HG03571 (cell line): Measurements from ENCODE around the gene NSMCE1.
"Not testable (repeated sequence)": the region's sequence is repeated elsewhere in the genome, so short reads cannot be mapped to it uniquely, and the experiment has no call there.

Source experiments
- ATAC-seq: cut with Tn5 transposase; IDR thresholded peaks from one replicate; pipeline ENCODE4 v1.9.1; 2021; ENCODE audit not compliant: unreplicated experiment

NSMCE1 gene

DNA sequence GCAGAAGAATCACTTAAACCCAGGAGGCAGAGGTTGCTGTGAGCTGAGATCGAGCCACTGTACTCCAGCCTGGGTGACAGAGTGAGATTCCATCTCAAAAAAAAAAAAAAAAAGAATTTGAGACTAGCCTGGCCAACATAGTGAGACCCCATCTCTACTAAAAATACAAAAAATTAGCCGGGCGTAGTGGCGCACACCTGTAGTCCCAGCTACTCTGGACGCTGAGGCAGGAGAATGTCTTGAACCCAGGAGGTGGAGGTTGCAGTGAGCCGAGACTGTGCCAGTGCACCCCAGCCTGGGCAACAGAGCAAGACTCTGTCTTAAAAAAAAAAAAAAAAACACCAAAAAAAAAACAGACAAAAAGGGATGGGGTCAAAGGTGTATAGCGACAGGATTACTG is 4.1 kb upstream of the NSMCE1 start:
- ATAC-seq = not testable (repeated sequence)

- no peak for ATAC-seq
Observed at GRCh38 chr16:27272076-27272475, 3.5 kb upstream of the NSMCE1 start.

- no peak for ATAC-seq
Observed at GRCh38 chr16:27270349-27270748, 1.8 kb upstream of the NSMCE1 start.

- no peak for ATAC-seq
Observed at GRCh38 chr16:27269300-27270150, 953 bp upstream of the NSMCE1 start.

DNA sequence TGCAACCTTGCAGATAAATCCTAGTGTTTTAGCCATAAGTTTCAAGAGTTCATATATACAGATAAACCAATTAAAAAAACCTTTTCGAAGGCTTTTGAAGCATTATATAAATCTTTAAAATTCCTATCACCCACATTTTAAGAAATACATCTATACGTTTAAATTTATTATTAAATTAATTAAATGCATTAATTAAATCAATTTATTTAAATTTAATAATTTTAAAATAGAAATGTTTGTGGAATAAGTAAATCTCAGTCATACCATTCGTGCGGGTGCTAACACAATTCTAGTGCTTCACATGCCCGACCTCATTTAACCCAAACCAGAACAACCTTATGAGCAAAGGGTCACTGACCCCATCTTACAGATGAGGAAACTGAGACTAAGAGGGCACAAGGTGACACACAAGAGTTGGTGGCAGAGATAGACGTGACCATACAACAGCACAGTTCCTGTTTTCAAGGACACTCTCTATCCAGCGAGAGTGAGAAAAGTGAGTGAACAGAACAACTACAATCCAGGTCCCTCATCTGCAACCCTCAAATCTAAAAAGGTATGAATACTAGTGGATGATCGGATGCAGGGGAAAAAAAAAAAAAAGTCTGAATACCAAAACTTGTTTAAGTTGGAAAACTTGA is 1.4 kb downstream of the NSMCE1 start:
- no peak for ATAC-seq

- no peak for ATAC-seq
Observed at GRCh38 chr16:27265982-27266381, 2.6 kb downstream of the NSMCE1 start.

DNA sequence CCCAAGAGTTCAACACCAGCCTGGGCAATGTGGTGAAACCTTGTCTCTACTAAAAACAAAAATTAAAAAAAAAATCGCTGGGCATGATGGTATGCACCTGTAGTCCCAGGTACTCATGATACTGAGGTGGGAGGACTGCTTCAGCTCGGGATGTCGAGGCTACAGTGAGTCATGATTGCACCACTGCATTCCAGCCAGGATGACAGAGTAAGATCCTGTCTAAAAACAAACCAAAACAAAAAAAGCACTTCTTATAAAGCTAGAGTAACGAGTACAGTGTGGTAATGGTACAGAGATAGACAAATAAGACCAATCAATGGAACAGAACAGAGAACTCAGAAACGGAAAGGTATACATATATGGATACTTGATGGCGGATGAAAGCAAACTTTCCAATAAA is 4.4 kb downstream of the NSMCE1 start:
- no peak for ATAC-seq

DNA sequence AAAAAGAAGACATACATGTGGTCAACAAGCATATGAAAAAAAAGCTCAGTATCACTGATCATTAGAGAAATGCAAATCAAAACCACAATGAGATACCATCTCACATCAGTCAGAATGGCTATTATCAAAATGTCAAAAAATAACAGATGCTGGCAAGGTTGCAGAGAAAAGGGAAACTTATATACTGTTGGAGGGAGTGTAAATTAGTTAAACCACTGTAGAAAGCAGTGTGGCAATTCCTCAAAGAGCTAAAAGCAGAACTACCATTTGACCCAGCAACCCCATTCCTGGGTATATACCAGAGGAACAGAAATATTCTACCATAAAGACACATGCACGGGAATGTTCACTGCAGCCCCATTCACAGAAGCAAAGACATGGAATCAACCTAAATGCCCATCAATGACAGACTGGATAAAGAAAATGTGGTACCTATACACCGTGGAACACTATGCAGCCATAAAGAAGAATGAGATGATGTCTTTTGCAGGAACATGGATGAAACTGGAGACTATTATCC is 5.6 kb downstream of the NSMCE1 start:
- not testable (repeated sequence) for ATAC-seq

DNA sequence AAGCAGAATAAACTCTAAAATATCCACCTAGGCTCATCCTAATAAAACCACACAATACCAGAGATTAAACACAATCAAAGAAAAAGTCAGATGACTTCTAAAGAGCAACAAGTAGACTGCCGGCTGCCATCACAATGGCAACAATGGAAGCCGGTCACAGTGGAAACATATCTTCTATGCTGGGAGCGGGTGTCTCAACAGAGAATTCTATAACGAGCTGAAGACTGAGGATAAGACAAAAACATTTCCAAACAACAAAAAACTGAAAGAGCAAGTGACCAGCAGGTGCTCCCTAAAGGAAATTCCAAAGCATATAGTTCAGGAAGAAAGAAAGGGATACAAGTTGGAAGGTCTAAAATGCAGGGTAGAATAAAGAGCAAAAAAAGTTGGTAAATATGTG is 8.9 kb downstream of the NSMCE1 start:
- ATAC-seq = no peak

DNA sequence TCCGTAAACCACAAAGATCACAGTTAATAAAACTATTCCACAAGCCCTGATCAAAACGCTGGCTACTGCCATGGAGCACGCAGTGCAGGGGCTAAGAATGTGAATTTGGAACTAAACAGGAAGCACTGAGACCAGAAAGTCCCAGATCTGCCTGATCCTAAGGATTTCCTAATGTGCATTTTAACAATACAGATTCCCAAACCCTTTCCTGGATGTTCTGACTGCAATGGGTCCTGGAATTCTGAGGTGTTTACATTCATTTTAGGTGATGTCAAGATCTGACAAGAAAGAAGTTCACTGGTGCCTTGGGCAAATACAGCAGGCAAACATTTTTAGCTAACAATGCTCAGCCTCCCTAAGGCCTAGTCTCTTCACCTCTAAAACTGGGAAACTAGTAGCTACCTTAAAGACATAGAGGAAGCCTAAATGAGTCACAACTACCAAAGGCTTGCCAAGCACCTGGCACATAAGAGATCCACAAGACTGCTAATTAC is 10.3 kb downstream of the NSMCE1 start:
- ATAC-seq = no peak

DNA sequence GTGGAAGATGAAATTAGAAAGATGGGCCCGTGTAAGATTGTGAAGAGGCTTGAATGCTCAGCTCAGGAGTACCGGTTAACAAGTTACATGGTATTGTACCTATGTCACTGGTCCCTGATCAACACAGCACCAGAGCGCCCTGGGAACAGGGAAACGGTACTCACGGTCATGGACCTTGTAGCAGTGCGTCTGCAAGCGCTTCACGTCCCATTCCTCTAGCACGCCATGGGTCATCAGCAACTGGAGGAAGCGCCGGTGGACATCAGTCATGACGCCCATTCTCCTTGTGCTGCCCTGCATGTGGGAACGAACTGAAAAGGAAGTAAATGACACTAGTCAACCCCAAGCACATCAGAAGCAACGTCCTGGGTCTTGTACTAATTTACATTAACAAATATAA is 11.3 kb downstream of the NSMCE1 start:
- ATAC-seq = no peak

- ATAC-seq = no peak
Observed at GRCh38 chr16:27256861-27257260, 11.7 kb downstream of the NSMCE1 start.

DNA sequence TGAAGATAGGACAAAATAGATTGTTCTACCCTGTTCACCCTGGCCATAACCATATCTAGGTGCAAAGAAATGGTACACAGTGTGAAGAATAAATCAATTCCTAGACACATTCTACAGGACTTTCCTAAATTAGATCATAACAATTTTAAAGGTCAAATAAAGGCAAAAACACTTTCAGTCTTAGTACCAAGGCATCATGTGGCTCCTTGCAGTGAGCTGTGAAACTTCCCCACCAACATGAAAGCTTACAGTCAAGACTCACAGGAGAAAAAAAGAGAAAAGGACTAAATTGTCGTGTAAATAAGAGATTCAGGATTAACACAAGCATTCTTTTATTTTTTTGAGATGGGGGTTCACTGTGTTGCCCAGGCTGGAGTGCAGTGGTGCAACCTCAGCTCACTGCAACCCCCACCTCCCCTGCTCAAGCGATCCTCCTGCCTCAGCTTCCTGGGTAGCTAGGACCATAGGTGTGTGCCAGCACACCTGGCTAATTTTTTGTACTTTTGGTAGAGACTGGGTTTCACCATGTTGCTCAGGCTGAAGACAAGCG is 14.2 kb downstream of the NSMCE1 start:
- peak; percentile 82 for ATAC-seq

- ATAC-seq = no peak
Observed at GRCh38 chr16:27253526-27253930, 15.0 kb downstream of the NSMCE1 start.

GRCh38 chr16:27252206-27252585 is 16.4 kb downstream of the NSMCE1 start:
- ATAC-seq = no peak

GRCh38 chr16:27251541-27252205 is 16.9 kb downstream of the NSMCE1 start:
- no peak for ATAC-seq

GRCh38 chr16:27248886-27249285 is 19.7 kb downstream of the NSMCE1 start:
- ATAC-seq = not testable (repeated sequence)

GRCh38 chr16:27248036-27248435 is 20.5 kb downstream of the NSMCE1 start:
- no peak for ATAC-seq

GRCh38 chr16:27247076-27247475 is 21.5 kb downstream of the NSMCE1 start:
- not testable (repeated sequence) for ATAC-seq

DNA sequence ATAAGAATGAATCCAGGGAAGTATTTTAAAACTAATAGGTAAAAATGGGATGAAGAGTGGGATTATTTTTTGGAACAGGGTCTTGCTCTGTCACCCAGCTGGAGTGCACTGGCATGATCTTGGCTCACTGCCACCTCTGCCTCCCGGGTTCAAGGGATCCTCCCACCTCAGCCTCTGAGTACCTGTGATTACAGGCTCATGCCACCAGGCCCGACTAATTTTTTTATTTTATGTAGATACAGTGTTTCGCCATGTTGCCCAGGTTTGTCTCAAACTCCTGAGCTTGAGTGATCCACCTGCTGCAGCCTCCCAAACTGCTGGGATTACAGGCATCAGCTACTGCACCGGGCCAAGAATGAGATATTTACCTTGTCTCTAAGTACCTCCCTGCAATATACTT is 22.1 kb downstream of the NSMCE1 start:
- ATAC-seq = no peak
